Nephron (organoid): Measurements from ENCODE around the gene SOX8.

Experiments used
- H3K27ac Mint-ChIP-seq, 3 experiments: 2 replicates each; pipeline ENCODE4 v1.8.0; 2020; ENCODE audit warnings: mixed read lengths in 3 of 3, mild to moderate bottlenecking in 2 of 3, moderate library complexity in 1 of 3
- H3K27me3 Mint-ChIP-seq: 2 replicates; pipeline ENCODE4 v1.8.0; 2021; ENCODE audit warnings: low read depth, mild to moderate bottlenecking, moderate library complexity, mixed read lengths
- H3K36me3 Mint-ChIP-seq: 2 replicates; pipeline ENCODE4 v1.8.0; 2020; ENCODE audit warnings: low read depth, mixed read lengths
- H3K4me1 Mint-ChIP-seq: 2 replicates; pipeline ENCODE4 v1.8.0; 2020; ENCODE audit warnings: mixed read lengths
- H3K4me3 Mint-ChIP-seq, 3 experiments: 2 replicates each; pipeline ENCODE4 v1.8.0; 2020; ENCODE audit warnings: mild to moderate bottlenecking in 3 of 3, mixed read lengths in 3 of 3, moderate library complexity in 2 of 3
- H3K9me3 Mint-ChIP-seq: 2 replicates; pipeline ENCODE4 v1.8.0; 2020; ENCODE audit warnings: mixed read lengths
- CTCF ChIP-seq, 3 experiments: fragments of 200-600 bp; sonication (generic); IDR thresholded peaks; one replicate each; pipeline ENCODE4 v1.5.0; 2021; ENCODE audit warnings: antibody characterized with exemption in 3 of 3; ENCODE audit not compliant: unreplicated experiment in 3 of 3

The SOX8 gene

GRCh38 chr16:962901-963814 lies 18.4 kb upstream of the SOX8 start:
- no peak for TF ChIP-seq CTCF (IDR thresholded peaks at IDR 0.05; ENCODE audit: unreplicated experiment in 3 of 3)
- Mint-ChIP-seq H3K36me3 (peaks cover 37% of the 10 kb centered on the region), H3K9me3 (peaks cover 12% of the 10 kb centered on the region), H3K27me3 (no peaks in the 10 kb centered on the region), H3K4me3 (peak overlapping the region in 1 of 3 experiments; percentile 39), H3K4me1 (peaks cover 38% of the 10 kb centered on the region), H3K27ac (peak overlapping the region in 2 of 3 experiments; percentile 8 to 68)

GRCh38 chr16:963913-964312 lies 17.7 kb upstream of the SOX8 start:
- Mint-ChIP-seq H3K27me3 (no peaks in the 10 kb centered on the region), H3K9me3 (peaks cover 12% of the 10 kb centered on the region)

GRCh38 chr16:964356-965035 lies 17.1 kb upstream of the SOX8 start:
- Mint-ChIP-seq H3K27ac (peak overlapping the region; percentile 39 to 68 (median 51)), H3K27me3 (no peaks in the 10 kb centered on the region), H3K4me3 (peak overlapping the region in 1 of 3 experiments; percentile 41), H3K36me3 (peaks cover 43% of the 10 kb centered on the region), H3K4me1 (peaks cover 45% of the 10 kb centered on the region), H3K9me3 (peaks cover 12% of the 10 kb centered on the region)
- TF ChIP-seq CTCF (IDR thresholded peaks at IDR 0.05; ENCODE audit: unreplicated experiment in 3 of 3): no peak

More at GRCh38 chr16:963913-964312, 17.7 kb upstream of the SOX8 start:
- H3K4me3 Mint-ChIP-seq: peak overlapping the region in 1 of 3 experiments; percentile 39
- peak overlapping the region in 1 of 3 experiments; percentile 68 for H3K27ac Mint-ChIP-seq
- peaks cover 46% of the 10 kb centered on the region for H3K4me1 Mint-ChIP-seq
- TF ChIP-seq CTCF (IDR thresholded peaks at IDR 0.05; ENCODE audit: unreplicated experiment in 3 of 3): no peak
- H3K36me3 Mint-ChIP-seq: peaks cover 43% of the 10 kb centered on the region

GRCh38 chr16:965036-965395 lies 16.6 kb upstream of the SOX8 start:
- peak overlapping the region in 2 of 3 experiments; percentile 21 to 41 for H3K4me3 Mint-ChIP-seq
- peaks cover 43% of the 10 kb centered on the region for H3K36me3 Mint-ChIP-seq
- peaks cover 46% of the 10 kb centered on the region for H3K4me1 Mint-ChIP-seq
- H3K27ac Mint-ChIP-seq: peak overlapping the region in 1 of 3 experiments; percentile 68
- peaks cover 12% of the 10 kb centered on the region for H3K9me3 Mint-ChIP-seq
- H3K27me3 Mint-ChIP-seq: no peaks in the 10 kb centered on the region
- TF ChIP-seq CTCF (IDR thresholded peaks at IDR 0.05; ENCODE audit: unreplicated experiment in 3 of 3): no peak

- Mint-ChIP-seq H3K36me3 (peaks cover 43% of the 10 kb centered on the region), H3K27me3 (no peaks in the 10 kb centered on the region), H3K27ac (peak overlapping the region in 2 of 3 experiments; percentile 42 to 52), H3K9me3 (peaks cover 12% of the 10 kb centered on the region), H3K4me1 (peaks cover 46% of the 10 kb centered on the region), H3K4me3 (peak overlapping the region; percentile 21 to 41 (median 23))
- no peak for TF ChIP-seq CTCF (IDR thresholded peaks at IDR 0.05; ENCODE audit: unreplicated experiment in 3 of 3)
Observed at GRCh38 chr16:965487-965886, 16.1 kb upstream of the SOX8 start.
